Osteoblast (primary cell): ENCODE results near the gene CARD19. TPM values are rescaled to one million over a fixed set of nuclear protein-coding genes. Genes with fewer than 3 reads are reported as not detected.

Source experiments
- DNase-seq: peaks from one replicate; pipeline ENCODE4 v3.0.0; 2011; ENCODE audit warnings: low spot score, mixed read lengths; ENCODE audit not compliant: insufficient read length; ENCODE audit errors: missing footprints
- H2AFZ ChIP-seq: 2 replicates; pipeline ENCODE4 v1.6.0; 2011; ENCODE audit warnings: mild to moderate bottlenecking, low read length
- H3K27ac ChIP-seq: 2 replicates; pipeline ENCODE4 v1.5.1; 2011; ENCODE audit warnings: mild to moderate bottlenecking, low read depth, low read length, moderate library complexity
- H3K27me3 ChIP-seq: 2 replicates; pipeline ENCODE4 v1.6.0; 2012; ENCODE audit warnings: mild to moderate bottlenecking, control low read depth, inconsistent platforms, low read length, moderate library complexity; ENCODE audit not compliant: insufficient read depth
- H3K36me3 ChIP-seq: 2 replicates; pipeline ENCODE4 v1.5.1; 2011; ENCODE audit warnings: mild to moderate bottlenecking, low read length, control low read depth, moderate library complexity; ENCODE audit not compliant: insufficient read depth
- H3K4me1 ChIP-seq: 2 replicates; pipeline ENCODE4 v1.5.1; 2011; ENCODE audit warnings: mild to moderate bottlenecking, low read length, control low read depth, moderate library complexity; ENCODE audit not compliant: insufficient read depth
- H3K4me2 ChIP-seq: 2 replicates; pipeline ENCODE4 v1.6.0; 2011; ENCODE audit warnings: mild to moderate bottlenecking, low read length; ENCODE audit not compliant: insufficient read depth
- H3K4me3 ChIP-seq: fragments of 200-600 bp; sonication (generic); 3 replicates; pipeline ENCODE4 v1.5.1; 2012; ENCODE audit warnings: mild to moderate bottlenecking, low read length, inconsistent platforms; ENCODE audit not compliant: insufficient read depth
- H3K79me2 ChIP-seq: 2 replicates; pipeline ENCODE4 v1.6.0; 2012; ENCODE audit warnings: mild to moderate bottlenecking, low read length, control low read depth, inconsistent platforms; ENCODE audit not compliant: insufficient read depth
- H3K9me3 ChIP-seq: 2 replicates; pipeline ENCODE4 v1.5.1; 2011; ENCODE audit warnings: low read depth, low read length, control low read depth
- H4K20me1 ChIP-seq: 2 replicates; pipeline ENCODE4 v1.6.0; 2012; ENCODE audit warnings: mild to moderate bottlenecking, low read length, control low read depth; ENCODE audit not compliant: insufficient read depth
- total RNA-seq: library from RNA; depleted of rRNA; stranded (reverse); fragments of >200 nt; gene quantifications from 2 replicates; pipeline ENCODE4 v1.2.3, GENCODE V29; 2012
- TF ChIP-seq, protein P1 (sequence below): IDR thresholded peaks from 2 replicates; pipeline ENCODE4 v1.5.1; 2011; ENCODE audit warnings: mild to moderate bottlenecking, low read depth, low read length, moderate library complexity; ENCODE audit errors: extremely low read depth

CARD19 gene
- total RNA-seq, 1 donor: 38.4 TPM

GRCh38 chr9:93159601-93160471 lies 63.8 kb downstream of the CARD19 start:
- H3K79me2 ChIP-seq: no peaks in the 10 kb centered on the region
- H3K36me3 ChIP-seq: no peaks in the 10 kb centered on the region
- H2AFZ ChIP-seq: no peak overlapping the region
- H3K9me3 ChIP-seq: no peaks in the 10 kb centered on the region
- TF ChIP-seq, protein P1, sequence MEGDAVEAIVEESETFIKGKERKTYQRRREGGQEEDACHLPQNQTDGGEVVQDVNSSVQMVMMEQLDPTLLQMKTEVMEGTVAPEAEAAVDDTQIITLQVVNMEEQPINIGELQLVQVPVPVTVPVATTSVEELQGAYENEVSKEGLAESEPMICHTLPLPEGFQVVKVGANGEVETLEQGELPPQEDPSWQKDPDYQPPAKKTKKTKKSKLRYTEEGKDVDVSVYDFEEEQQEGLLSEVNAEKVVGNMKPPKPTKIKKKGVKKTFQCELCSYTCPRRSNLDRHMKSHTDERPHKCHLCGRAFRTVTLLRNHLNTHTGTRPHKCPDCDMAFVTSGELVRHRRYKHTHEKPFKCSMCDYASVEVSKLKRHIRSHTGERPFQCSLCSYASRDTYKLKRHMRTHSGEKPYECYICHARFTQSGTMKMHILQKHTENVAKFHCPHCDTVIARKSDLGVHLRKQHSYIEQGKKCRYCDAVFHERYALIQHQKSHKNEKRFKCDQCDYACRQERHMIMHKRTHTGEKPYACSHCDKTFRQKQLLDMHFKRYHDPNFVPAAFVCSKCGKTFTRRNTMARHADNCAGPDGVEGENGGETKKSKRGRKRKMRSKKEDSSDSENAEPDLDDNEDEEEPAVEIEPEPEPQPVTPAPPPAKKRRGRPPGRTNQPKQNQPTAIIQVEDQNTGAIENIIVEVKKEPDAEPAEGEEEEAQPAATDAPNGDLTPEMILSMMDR: peak; percentile 90
- peak overlapping the region; percentile 7 for H3K4me2 ChIP-seq
- no peak overlapping the region for H3K4me3 ChIP-seq
- peak; percentile 98 for DNase-seq
- no peaks in the 10 kb centered on the region for H3K27me3 ChIP-seq
- peaks cover 5% of the 10 kb centered on the region for H3K4me1 ChIP-seq
- no peak overlapping the region for H3K27ac ChIP-seq
- no peaks in the 10 kb centered on the region for H4K20me1 ChIP-seq

DNA sequence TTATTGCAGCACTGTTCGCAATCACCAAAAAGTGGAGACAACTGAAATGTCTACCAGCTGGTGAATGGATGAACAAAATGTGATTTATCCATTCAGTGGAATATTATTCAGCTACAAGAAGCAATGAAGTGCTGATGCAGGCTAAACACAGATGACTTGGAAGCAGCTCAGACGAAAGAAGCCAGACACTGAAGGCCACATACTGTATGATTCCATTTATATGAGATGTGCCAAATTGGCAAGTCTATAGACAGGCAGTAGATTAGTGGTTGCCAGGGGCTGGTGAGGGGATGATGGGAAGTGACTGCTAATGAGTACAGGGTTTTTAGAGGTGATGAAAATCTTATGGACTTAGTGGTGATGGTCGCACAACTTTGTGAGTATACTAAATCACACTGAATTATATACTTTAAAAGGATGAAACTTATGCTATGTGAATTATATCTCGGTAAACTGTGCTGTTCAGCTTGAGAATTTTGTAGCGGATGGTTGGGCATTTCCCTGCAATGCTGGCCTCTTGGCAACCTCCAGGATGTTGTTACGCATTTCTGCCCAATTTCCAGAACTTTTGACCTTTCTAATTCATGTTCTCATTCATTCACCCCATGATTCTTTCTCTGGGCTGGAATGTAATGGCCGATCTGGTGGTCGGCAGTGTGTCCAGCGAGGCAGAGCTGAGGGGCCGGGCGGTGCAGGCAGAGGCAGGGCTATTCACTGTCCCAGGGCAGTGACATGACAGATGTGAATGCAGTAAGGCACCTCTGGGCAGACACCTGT lies 66.0 kb downstream of the CARD19 start:
- no peak overlapping the region for H3K4me3 ChIP-seq
- H3K27ac ChIP-seq: no peak overlapping the region
- no peaks in the 10 kb centered on the region for H3K27me3 ChIP-seq
- peak; percentile 56 for DNase-seq
- no peaks in the 10 kb centered on the region for H4K20me1 ChIP-seq
- H3K4me2 ChIP-seq: no peak overlapping the region
- TF ChIP-seq, protein P1: no peak
- no peaks in the 10 kb centered on the region for H3K9me3 ChIP-seq
- H2AFZ ChIP-seq: no peak overlapping the region
- peaks cover 5% of the 10 kb centered on the region for H3K4me1 ChIP-seq
- H3K36me3 ChIP-seq: no peaks in the 10 kb centered on the region
- H3K79me2 ChIP-seq: no peaks in the 10 kb centered on the region

Other genes starting within 250 kb of the CARD19 start
- gene ZNF484, start 218.2 kb upstream of the CARD19 start, total RNA-seq: 13.0 and 14.4 TPM in 2 replicates
- under 0.01 TPM in 1 of 2 replicates, not detected in the other for gene FGD3, start 148.7 kb upstream of the CARD19 start, total RNA-seq
- gene SUSD3, start 37.5 kb upstream of the CARD19 start, total RNA-seq: 0.36 and 0.88 TPM in 2 replicates
- gene NINJ1, start 38.0 kb downstream of the CARD19 start, total RNA-seq: 33.6 and 34.7 TPM in 2 replicates
- not detected in 2 replicates for gene WNK2, start 87.9 kb downstream of the CARD19 start, total RNA-seq